Prostate gland (tissue), 2 donors: ENCODE data around the gene HYLS1. TPM values are rescaled to one million over a fixed set of nuclear protein-coding genes. Genes with fewer than 3 reads are reported as not detected.

Source experiments
- DNase-seq: peaks from one replicate; pipeline ENCODE4 v3.0.0-alpha.2; 2019; ENCODE audit warnings: low spot score
- H3K27ac ChIP-seq, 2 donors: fragments of 200-600 bp; sonication (generic); 2 replicates each; pipeline ENCODE4 v1.5.1; 2017 to 2019
- H3K27me3 ChIP-seq: fragments of 200-600 bp; sonication (generic); replicated peaks from 2 replicates; pipeline ENCODE4 v1.5.1; 2019; ENCODE audit not compliant: insufficient read depth
- H3K36me3 ChIP-seq, 2 donors: fragments of 200-600 bp; sonication (generic); 1 replicate in 1 of 2; 2 replicates in 1 of 2; pipeline versions ENCODE4 v1.5.1 to v1.8.1; 2017 to 2019
- H3K4me1 ChIP-seq: fragments of 200-600 bp; sonication (generic); replicated peaks from 2 replicates; pipeline ENCODE4 v1.5.1; 2019
- H3K4me3 ChIP-seq, 2 donors: fragments of 200-600 bp; sonication (generic); 2 replicates each; pipeline ENCODE4 v1.5.1; 2017 to 2019
- H3K9me3 ChIP-seq: fragments of 200-600 bp; sonication (generic); 2 replicates; pipeline ENCODE4 v1.5.1; 2017
- POLR2A ChIP-seq: fragments of 450-650 bp; IDR thresholded peaks from one replicate; pipeline ENCODE4 v1.6.1; 2016; ENCODE audit warnings: antibody characterized with exemption, mild to moderate bottlenecking
- POLR2AphosphoS5 ChIP-seq: sonication (generic); formaldehyde crosslinking; IDR thresholded peaks from one replicate; pipeline ENCODE4 v1.6.1; 2017; ENCODE audit warnings: antibody characterized with exemption
- WGBS: methylation state at CpG from one replicate; pipeline ENCODE4 v1.1.5; 2018; 5-methylcytosine and 5-hydroxymethylcytosine counted together
- intact Hi-C: fragments of 100-400 bp; cut with DNase I; formaldehyde crosslinking; loops from one replicate; pipeline ENCODE4 v1.14.2; 2022
- total RNA-seq, 2 donors: library from RNA; depleted of rRNA; stranded (reverse); fragments of >200 nt; gene quantifications; one replicate each; pipeline ENCODE4 v1.1.0, GENCODE V29; 2016
- TF ChIP-seq, protein P1 (sequence below), 4 experiments: fragments of 200-600 bp in 2 of 4; fragments of 450-650 bp in 2 of 4; sonication (generic) in 2 of 4; IDR thresholded peaks; 1 replicate in 3 of 4; 2 replicates in 1 of 4; pipeline ENCODE4 v1.5.1; 2016 to 2019; ENCODE audit warnings: antibody characterized with exemption in 4 of 4, mild to moderate bottlenecking in 2 of 4, moderate library complexity in 2 of 4

HYLS1 gene
- total RNA-seq, 2 donors from 2014 or later, result 4.4 to 6.5 TPM

DNA sequence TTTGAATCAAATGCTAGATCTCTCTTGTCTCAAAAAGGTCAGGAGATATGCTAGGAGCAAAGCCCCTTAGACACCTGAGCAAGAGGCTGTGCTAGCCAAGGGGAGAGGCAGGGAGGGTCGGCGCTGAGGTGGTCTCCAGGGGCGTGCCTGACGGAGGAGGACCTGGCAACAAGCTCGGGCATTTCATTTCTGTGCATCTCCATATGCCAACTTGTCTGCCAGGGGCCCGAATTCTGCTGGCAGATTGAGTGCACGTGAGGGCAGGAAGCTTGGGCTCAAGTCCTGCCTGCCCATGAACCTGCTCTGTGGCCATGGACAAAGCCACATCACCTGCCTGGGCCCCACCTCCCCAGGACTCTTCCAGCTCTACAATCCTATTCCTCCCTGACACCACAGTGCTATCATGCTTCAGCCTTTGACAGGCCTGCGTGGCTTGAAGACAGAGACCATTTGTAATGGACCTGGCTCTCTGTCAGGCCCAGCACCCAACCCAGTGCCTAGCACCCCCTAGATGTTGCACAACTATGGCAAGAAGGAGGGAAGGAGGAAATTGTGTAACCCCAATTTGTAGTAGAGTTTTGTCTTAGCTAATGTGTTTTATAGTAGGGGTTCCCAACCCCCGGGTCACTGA lies 42.1 kb downstream of the HYLS1 start:
- intact Hi-C loops, result loop anchor here (10.0 kb wide), 1 partner anchor 135 kb away; the partner anchor contains the start of gene CDON
- 81% methylated on average over 9 of the region's 9 CpGs for WGBS
- Histone ChIP-seq H3K36me3 (no peaks in the 10 kb centered on the region), H3K27ac (no peak overlapping the region), H3K9me3 (no peaks in the 10 kb centered on the region), H3K27me3 (no peaks in the 10 kb centered on the region), H3K4me3 (no peak overlapping the region), H3K4me1 (no peaks in the 10 kb centered on the region)
- TF ChIP-seq, protein P1, sequence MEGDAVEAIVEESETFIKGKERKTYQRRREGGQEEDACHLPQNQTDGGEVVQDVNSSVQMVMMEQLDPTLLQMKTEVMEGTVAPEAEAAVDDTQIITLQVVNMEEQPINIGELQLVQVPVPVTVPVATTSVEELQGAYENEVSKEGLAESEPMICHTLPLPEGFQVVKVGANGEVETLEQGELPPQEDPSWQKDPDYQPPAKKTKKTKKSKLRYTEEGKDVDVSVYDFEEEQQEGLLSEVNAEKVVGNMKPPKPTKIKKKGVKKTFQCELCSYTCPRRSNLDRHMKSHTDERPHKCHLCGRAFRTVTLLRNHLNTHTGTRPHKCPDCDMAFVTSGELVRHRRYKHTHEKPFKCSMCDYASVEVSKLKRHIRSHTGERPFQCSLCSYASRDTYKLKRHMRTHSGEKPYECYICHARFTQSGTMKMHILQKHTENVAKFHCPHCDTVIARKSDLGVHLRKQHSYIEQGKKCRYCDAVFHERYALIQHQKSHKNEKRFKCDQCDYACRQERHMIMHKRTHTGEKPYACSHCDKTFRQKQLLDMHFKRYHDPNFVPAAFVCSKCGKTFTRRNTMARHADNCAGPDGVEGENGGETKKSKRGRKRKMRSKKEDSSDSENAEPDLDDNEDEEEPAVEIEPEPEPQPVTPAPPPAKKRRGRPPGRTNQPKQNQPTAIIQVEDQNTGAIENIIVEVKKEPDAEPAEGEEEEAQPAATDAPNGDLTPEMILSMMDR (IDR thresholded peaks at IDR 0.05), result no peak
- TF ChIP-seq POLR2AphosphoS5 (no peak), POLR2A (no peak)
- DNase-seq, result no peak

DNA sequence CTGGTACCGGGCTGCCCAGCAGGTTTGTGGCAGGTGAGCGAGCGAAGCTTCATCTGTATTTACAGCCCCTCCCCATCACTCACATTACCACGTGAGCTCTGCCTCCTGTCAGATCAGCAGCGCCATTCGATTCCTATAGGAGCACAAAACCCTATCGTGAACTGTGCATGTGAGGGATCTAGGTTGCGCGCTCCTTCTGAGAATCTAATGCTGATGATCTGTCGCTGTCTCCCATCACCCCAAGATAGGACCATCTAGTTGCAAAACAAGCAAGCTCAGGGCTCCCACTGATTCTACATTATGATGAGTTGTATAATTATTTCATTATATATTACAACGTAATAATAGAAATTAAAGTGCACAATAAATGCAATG lies 42.6 kb downstream of the HYLS1 start:
- Histone ChIP-seq H3K4me3 (no peak overlapping the region), H3K27me3 (no peaks in the 10 kb centered on the region), H3K27ac (no peak overlapping the region), H3K36me3 (no peaks in the 10 kb centered on the region), H3K9me3 (no peaks in the 10 kb centered on the region), H3K4me1 (no peaks in the 10 kb centered on the region)
- no peak for TF ChIP-seq POLR2A
- no peak for TF ChIP-seq POLR2AphosphoS5
- TF ChIP-seq, protein P1 (IDR thresholded peaks at IDR 0.05), result no peak
- 90% methylated on average over 11 of the region's 11 CpGs for WGBS
- DNase-seq, result no peak
- intact Hi-C loops, result no loop called here

DNA sequence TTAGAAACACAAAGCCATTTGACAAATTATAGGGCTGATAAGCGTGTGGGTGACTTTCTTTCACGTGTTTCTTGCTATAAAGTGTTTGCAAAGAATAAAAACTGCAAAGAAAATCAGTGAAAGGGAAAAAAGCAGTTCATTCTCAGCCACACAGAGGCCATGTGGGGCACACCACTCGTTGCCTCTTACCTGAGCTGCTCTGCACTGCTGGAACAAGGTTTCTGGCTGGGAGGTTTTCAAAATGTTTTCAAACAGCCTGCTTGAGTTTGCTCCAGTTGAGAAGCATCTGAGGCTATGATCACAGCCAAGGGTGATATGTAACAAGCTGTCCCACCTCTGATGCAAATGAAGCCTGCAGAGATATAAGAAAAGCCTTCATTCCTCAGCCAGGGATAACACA lies 43.6 kb downstream of the HYLS1 start:
- Histone ChIP-seq H3K9me3 (no peaks in the 10 kb centered on the region), H3K4me3 (no peak overlapping the region), H3K36me3 (no peaks in the 10 kb centered on the region), H3K4me1 (no peaks in the 10 kb centered on the region), H3K27ac (no peak overlapping the region), H3K27me3 (no peaks in the 10 kb centered on the region)
- 48% methylated on average over 3 of the region's 3 CpGs for WGBS
- TF ChIP-seq POLR2A, result no peak
- TF ChIP-seq, protein P1 (IDR thresholded peaks at IDR 0.05), result no peak
- TF ChIP-seq POLR2AphosphoS5, result no peak
- no peak for DNase-seq
- intact Hi-C loops, result no loop called here

DNA sequence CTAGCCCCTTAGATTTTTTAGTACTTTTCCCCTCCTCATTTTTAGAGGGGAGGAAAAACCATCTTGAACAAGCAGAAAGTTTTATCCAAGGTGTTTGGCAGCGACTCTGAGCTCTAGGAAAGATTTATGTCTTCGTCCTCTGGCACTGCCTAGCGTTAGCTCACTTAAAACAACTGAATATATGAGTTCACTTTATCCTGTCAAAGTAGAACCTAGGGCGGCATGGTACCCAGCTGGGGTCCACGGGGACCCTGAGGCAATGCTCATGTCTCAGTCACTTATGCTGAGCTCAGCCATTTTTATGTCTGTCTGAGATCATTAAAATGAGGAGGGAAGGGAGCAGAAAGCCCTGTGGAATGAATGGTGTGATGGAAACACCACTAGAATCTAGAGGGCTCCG lies 44.2 kb downstream of the HYLS1 start:
- TF ChIP-seq POLR2A (no peak), POLR2AphosphoS5 (no peak)
- TF ChIP-seq, protein P1 (IDR thresholded peaks at IDR 0.05), result no peak
- no peak for DNase-seq
- WGBS, result 25% methylated on average over 6 of the region's 6 CpGs
- H3K27ac ChIP-seq, result no peak overlapping the region
- no peak overlapping the region for H3K4me3 ChIP-seq
- no peaks in the 10 kb centered on the region for H3K9me3 ChIP-seq
- H3K4me1 ChIP-seq, result no peaks in the 10 kb centered on the region
- intact Hi-C loops, result no loop called here
- H3K36me3 ChIP-seq, result no peaks in the 10 kb centered on the region
- no peaks in the 10 kb centered on the region for H3K27me3 ChIP-seq

DNA sequence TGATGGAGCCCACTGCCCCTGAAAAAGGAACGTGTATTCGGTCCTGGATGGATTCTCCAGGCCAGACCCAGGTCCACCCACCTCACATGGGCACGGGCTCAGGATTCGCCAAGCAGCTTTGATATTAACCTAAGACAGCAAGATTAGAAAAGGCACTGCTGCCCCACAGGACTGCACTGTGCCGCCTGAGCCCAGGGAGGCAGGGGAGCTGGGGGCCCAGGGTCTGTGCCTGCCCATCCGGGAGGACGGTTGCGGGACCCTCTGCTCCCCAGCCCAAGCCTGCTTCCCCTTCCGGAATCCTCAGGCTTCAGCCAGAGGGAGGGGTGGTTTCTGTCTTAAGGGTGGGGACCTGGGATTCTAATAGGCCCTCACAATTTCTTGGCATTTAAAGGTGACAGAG lies 44.8 kb downstream of the HYLS1 start:
- Histone ChIP-seq H3K27ac (no peak overlapping the region), H3K36me3 (no peaks in the 10 kb centered on the region), H3K9me3 (no peaks in the 10 kb centered on the region), H3K4me1 (no peaks in the 10 kb centered on the region), H3K4me3 (no peak overlapping the region), H3K27me3 (no peaks in the 10 kb centered on the region)
- TF ChIP-seq, protein P1 (IDR thresholded peaks at IDR 0.05), result no peak
- TF ChIP-seq POLR2A (no peak), POLR2AphosphoS5 (no peak)
- DNase-seq, result no peak
- intact Hi-C loops, result no loop called here
- 88% methylated on average over 9 of the region's 9 CpGs for WGBS
